Panc1 (cell line): Measurements from ENCODE around the gene SLC43A2. TPM values are rescaled to one million over a fixed set of nuclear protein-coding genes. Genes with fewer than 3 reads are reported as not detected.

ENCODE experiments used
- ATAC-seq: fragments of 200-7000 bp; cut with Tn5 transposase; 2 replicates; pipeline ENCODE4 v1.9.1; 2020; ENCODE audit warnings: mild to moderate bottlenecking, moderate library complexity
- BruUV-seq: library from RNA; stranded (reverse); fragments of 400-500 nt; replicated peaks from 2 replicates; lab custom pipeline; 2021; lab: Mats Ljungman, UMichigan
- CTCF ChIA-PET: fragments of 300-600 bp; sonication (Branson Sonifier 250); formaldehyde crosslinking; loops from one replicate; lab custom pipeline; 2022; ENCODE audit warnings: antibody characterized with exemption; lab: Charles Lee
- POLR2A ChIA-PET: fragments of 300-600 bp; sonication (Branson Sonifier 250); formaldehyde crosslinking; loops from one replicate; lab custom pipeline; 2022; ENCODE audit warnings: antibody characterized with exemption; lab: Charles Lee
- DNase-seq: peaks from one replicate; pipeline ENCODE4 v3.0.0-alpha.2; 2010; ENCODE audit warnings: low read depth, low spot score
- H3K27ac ChIP-seq: 2 replicates; pipeline ENCODE4 v1.5.1; 2011; ENCODE audit warnings: mild to moderate bottlenecking, low read length, inconsistent platforms
- H3K27me3 ChIP-seq: fragments of 200-500 bp; sonication (Bioruptor generic); 2 replicates; pipeline ENCODE4 v1.6.0; 2014; ENCODE audit warnings: low read length, inconsistent platforms; ENCODE audit not compliant: control insufficient read depth, insufficient read depth
- H3K36me3 ChIP-seq: fragments of 200-500 bp; sonication (Bioruptor generic); 2 replicates; pipeline ENCODE4 v1.5.1; 2014; ENCODE audit warnings: inconsistent platforms, mild to moderate bottlenecking, low read length, moderate library complexity; ENCODE audit not compliant: control insufficient read depth, insufficient read depth
- H3K4me1 ChIP-seq: 2 replicates; pipeline ENCODE4 v1.5.1; 2011; ENCODE audit warnings: inconsistent platforms, mild to moderate bottlenecking, low read length, moderate library complexity; ENCODE audit not compliant: control insufficient read depth, insufficient read depth
- H3K4me3 ChIP-seq, 2 experiments: 2 replicates each; pipeline ENCODE4 v1.5.1; 2011 to 2012; ENCODE audit warnings: low read depth in 2 of 2, low read length in 2 of 2, mild to moderate bottlenecking in 2 of 2, inconsistent platforms in 1 of 2, moderate library complexity in 1 of 2
- H3K9me3 ChIP-seq: fragments of 200-500 bp; sonication (Bioruptor generic); 2 replicates; pipeline ENCODE4 v1.5.1; 2014; ENCODE audit warnings: low read depth, mild to moderate bottlenecking, inconsistent platforms, low read length, moderate library complexity; ENCODE audit not compliant: control insufficient read depth, insufficient read depth
- CTCF ChIP-seq: fragments of 450-650 bp; IDR thresholded peaks from 2 replicates; pipeline ENCODE4 v1.5.1; 2017; ENCODE audit warnings: mild to moderate bottlenecking
- POLR2AphosphoS5 ChIP-seq: IDR thresholded peaks from 2 replicates; pipeline ENCODE4 v1.6.1; 2012; ENCODE audit warnings: mild to moderate bottlenecking, low read depth, low read length, moderate library complexity
- SIN3A ChIP-seq: IDR thresholded peaks from 2 replicates; pipeline ENCODE4 v1.6.1; 2012; ENCODE audit warnings: low read depth, mild to moderate bottlenecking, low read length, moderate library complexity, borderline replicate concordance; ENCODE audit not compliant: insufficient read depth
- TCF7L2 ChIP-seq: IDR thresholded peaks from 2 replicates; pipeline ENCODE4 v1.6.1; 2011; ENCODE audit warnings: mild to moderate bottlenecking, low read depth, low read length, inconsistent platforms
- in situ Hi-C: cut with HindIII; loops from 2 replicates; pipeline ENCODE4 v1.10.0; 2016; ENCODE audit warnings: low sequenced_read_pairs, low pct_unique_long_range_greater_than_20kb
- intact Hi-C: fragments of 100-400 bp; cut with micrococcal nuclease; formaldehyde crosslinking; loops from one replicate; pipeline ENCODE4 v1.10.0; 2022; ENCODE audit not compliant: unreplicated experiment
- total RNA-seq: library from RNA; stranded (reverse); gene quantifications from one replicate; pipeline ENCODE4 v1.2.1, GENCODE V29; 2021; ENCODE audit not compliant: unreplicated experiment
- TF ChIP-seq, protein P1 (sequence below), 2 experiments: IDR thresholded peaks; 2 replicates each; pipeline ENCODE4 v1.6.1; 2011 to 2012; ENCODE audit warnings: low read depth in 2 of 2, control low read depth in 1 of 2, low read length in 1 of 2, mild to moderate bottlenecking in 1 of 2, moderate library complexity in 1 of 2; ENCODE audit not compliant: insufficient read depth in 1 of 2

The SLC43A2 gene
- total RNA-seq, 1 experiment from 2014 or later: 23.3 TPM

- H3K36me3 ChIP-seq: no peaks in the 10 kb centered on the region
- peak overlapping the region; percentile 29; the same call in 1 of the 2 replicates for H3K27ac ChIP-seq
- no peak overlapping the region for H3K4me3 ChIP-seq
- H3K27me3 ChIP-seq: no peaks in the 10 kb centered on the region
- intact Hi-C loops (no loop called here), in situ Hi-C loops (no loop called here)
- BruUV-seq: no TSS peak
- no peaks in the 10 kb centered on the region for H3K9me3 ChIP-seq
- peaks cover 14% of the 10 kb centered on the region for H3K4me1 ChIP-seq
- CTCF ChIA-PET: interaction anchor here (0.6 to 1.7 kb wide), 2 partner anchors 56 to 66 kb away, joined by 3 to 8 read pairs; no protein-coding TSS in a partner anchor
- no peak for DNase-seq
- TF ChIP-seq, protein P1, sequence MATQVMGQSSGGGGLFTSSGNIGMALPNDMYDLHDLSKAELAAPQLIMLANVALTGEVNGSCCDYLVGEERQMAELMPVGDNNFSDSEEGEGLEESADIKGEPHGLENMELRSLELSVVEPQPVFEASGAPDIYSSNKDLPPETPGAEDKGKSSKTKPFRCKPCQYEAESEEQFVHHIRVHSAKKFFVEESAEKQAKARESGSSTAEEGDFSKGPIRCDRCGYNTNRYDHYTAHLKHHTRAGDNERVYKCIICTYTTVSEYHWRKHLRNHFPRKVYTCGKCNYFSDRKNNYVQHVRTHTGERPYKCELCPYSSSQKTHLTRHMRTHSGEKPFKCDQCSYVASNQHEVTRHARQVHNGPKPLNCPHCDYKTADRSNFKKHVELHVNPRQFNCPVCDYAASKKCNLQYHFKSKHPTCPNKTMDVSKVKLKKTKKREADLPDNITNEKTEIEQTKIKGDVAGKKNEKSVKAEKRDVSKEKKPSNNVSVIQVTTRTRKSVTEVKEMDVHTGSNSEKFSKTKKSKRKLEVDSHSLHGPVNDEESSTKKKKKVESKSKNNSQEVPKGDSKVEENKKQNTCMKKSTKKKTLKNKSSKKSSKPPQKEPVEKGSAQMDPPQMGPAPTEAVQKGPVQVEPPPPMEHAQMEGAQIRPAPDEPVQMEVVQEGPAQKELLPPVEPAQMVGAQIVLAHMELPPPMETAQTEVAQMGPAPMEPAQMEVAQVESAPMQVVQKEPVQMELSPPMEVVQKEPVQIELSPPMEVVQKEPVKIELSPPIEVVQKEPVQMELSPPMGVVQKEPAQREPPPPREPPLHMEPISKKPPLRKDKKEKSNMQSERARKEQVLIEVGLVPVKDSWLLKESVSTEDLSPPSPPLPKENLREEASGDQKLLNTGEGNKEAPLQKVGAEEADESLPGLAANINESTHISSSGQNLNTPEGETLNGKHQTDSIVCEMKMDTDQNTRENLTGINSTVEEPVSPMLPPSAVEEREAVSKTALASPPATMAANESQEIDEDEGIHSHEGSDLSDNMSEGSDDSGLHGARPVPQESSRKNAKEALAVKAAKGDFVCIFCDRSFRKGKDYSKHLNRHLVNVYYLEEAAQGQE (IDR thresholded peaks at IDR 0.05; ENCODE audit: insufficient read depth in 1 of 2, low read depth in 2 of 2, low read length in 1 of 2): no peak
- TF ChIP-seq TCF7L2 (no peak), CTCF (no peak), SIN3A (no peak), POLR2AphosphoS5 (no peak)
- peak; percentile 58 for ATAC-seq
- POLR2A ChIA-PET: no interaction called here
These were observed 11.9 kb upstream of the SLC43A2 start for GRCh38 chr17:1640329-1641064.

- Histone ChIP-seq H3K9me3 (no peaks in the 10 kb centered on the region), H3K4me3 (no peak overlapping the region), H3K4me1 (peaks cover 12% of the 10 kb centered on the region), H3K27ac (no peak overlapping the region), H3K27me3 (no peaks in the 10 kb centered on the region), H3K36me3 (no peaks in the 10 kb centered on the region)
- no peak for DNase-seq
- TF ChIP-seq POLR2AphosphoS5: no peak
- TF ChIP-seq SIN3A: no peak
- no peak for TF ChIP-seq CTCF
- TF ChIP-seq, protein P1 (IDR thresholded peaks at IDR 0.05; ENCODE audit: insufficient read depth in 1 of 2, low read depth in 2 of 2, low read length in 1 of 2): no peak
- TF ChIP-seq TCF7L2: no peak
- ChIA-PET POLR2A (no interaction called here), CTCF (interaction anchor here (0.7 kb wide), 1 partner anchor 9 kb away, joined by 9 read pairs; no protein-coding TSS in a partner anchor)
- intact Hi-C loops: no loop called here
- no TSS peak for BruUV-seq
- ATAC-seq: no peak
- in situ Hi-C loops: no loop called here
These were observed 11.0 kb upstream of the SLC43A2 start for GRCh38 chr17:1639549-1640180.
